DND-41 (cell line): ENCODE data around the gene GNAT2.

Source experiments
- ATAC-seq: fragments of 200-7000 bp; cut with Tn5 transposase; 3 replicates; pipeline ENCODE4 v1.9.1; 2021; ENCODE audit warnings: low read depth; ENCODE audit not compliant: insufficient read depth
- DNase-seq: peaks from one replicate; pipeline ENCODE4 v3.0.0-alpha.2; 2020
- H2AFZ ChIP-seq: 2 replicates; pipeline ENCODE4 v1.6.0; 2012; ENCODE audit warnings: low read depth, low read length
- H3K27ac ChIP-seq: 2 replicates; pipeline ENCODE4 v1.5.1; 2012; ENCODE audit warnings: low read length, inconsistent platforms
- H3K27me3 ChIP-seq: fragments of 200-600 bp; sonication (generic); 2 replicates; pipeline ENCODE4 v1.6.0; 2012; ENCODE audit warnings: low read length, mild to moderate bottlenecking, inconsistent platforms; ENCODE audit not compliant: insufficient read depth, poor library complexity
- H3K36me3 ChIP-seq: 2 replicates; pipeline ENCODE4 v1.5.1; 2012; ENCODE audit warnings: low read length, inconsistent platforms; ENCODE audit not compliant: insufficient read depth
- H3K4me1 ChIP-seq: 2 replicates; pipeline ENCODE4 v1.5.1; 2012; ENCODE audit warnings: mild to moderate bottlenecking, low read length; ENCODE audit not compliant: insufficient read depth
- H3K4me2 ChIP-seq: 2 replicates; pipeline ENCODE4 v1.6.0; 2012; ENCODE audit warnings: mild to moderate bottlenecking, moderate library complexity, low read length, inconsistent platforms; ENCODE audit not compliant: insufficient read depth
- H3K4me3 ChIP-seq, 2 experiments: fragments of 200-600 bp in 1 of 2; shearing (Covaris generic) in 1 of 2; 2 replicates each; pipeline ENCODE4 v1.5.1; 2012 to 2016; ENCODE audit warnings: inconsistent platforms in 2 of 2, low read length in 2 of 2, mild to moderate bottlenecking in 2 of 2, low read depth in 1 of 2, moderate library complexity in 1 of 2
- H3K79me2 ChIP-seq: 2 replicates; pipeline ENCODE4 v1.6.0; 2012; ENCODE audit warnings: low read length, inconsistent platforms; ENCODE audit not compliant: insufficient read depth
- H3K9ac ChIP-seq: 2 replicates; pipeline ENCODE4 v1.6.0; 2012; ENCODE audit warnings: low read depth, mild to moderate bottlenecking, inconsistent platforms, low read length, moderate library complexity
- H3K9me3 ChIP-seq: 2 replicates; pipeline ENCODE4 v1.5.1; 2012; ENCODE audit warnings: low read length, moderate library complexity, mild to moderate bottlenecking, inconsistent platforms; ENCODE audit not compliant: insufficient read depth, severe bottlenecking
- H4K20me1 ChIP-seq: 2 replicates; pipeline ENCODE4 v1.6.0; 2012; ENCODE audit warnings: low read length; ENCODE audit not compliant: insufficient read depth
- EZH2 ChIP-seq: IDR thresholded peaks from 3 replicates; pipeline ENCODE4 v1.6.1; 2012; ENCODE audit warnings: borderline replicate concordance, low read depth, mild to moderate bottlenecking, moderate library complexity, low read length, inconsistent platforms; ENCODE audit not compliant: severe bottlenecking
- TF ChIP-seq, protein P1 (sequence below): IDR thresholded peaks from 2 replicates; pipeline ENCODE4 v1.5.1; 2012; ENCODE audit warnings: borderline replicate concordance, low read length, moderate library complexity, mild to moderate bottlenecking; ENCODE audit not compliant: poor library complexity, severe bottlenecking; ENCODE audit errors: extremely low read depth

Gene GNAT2

DNA sequence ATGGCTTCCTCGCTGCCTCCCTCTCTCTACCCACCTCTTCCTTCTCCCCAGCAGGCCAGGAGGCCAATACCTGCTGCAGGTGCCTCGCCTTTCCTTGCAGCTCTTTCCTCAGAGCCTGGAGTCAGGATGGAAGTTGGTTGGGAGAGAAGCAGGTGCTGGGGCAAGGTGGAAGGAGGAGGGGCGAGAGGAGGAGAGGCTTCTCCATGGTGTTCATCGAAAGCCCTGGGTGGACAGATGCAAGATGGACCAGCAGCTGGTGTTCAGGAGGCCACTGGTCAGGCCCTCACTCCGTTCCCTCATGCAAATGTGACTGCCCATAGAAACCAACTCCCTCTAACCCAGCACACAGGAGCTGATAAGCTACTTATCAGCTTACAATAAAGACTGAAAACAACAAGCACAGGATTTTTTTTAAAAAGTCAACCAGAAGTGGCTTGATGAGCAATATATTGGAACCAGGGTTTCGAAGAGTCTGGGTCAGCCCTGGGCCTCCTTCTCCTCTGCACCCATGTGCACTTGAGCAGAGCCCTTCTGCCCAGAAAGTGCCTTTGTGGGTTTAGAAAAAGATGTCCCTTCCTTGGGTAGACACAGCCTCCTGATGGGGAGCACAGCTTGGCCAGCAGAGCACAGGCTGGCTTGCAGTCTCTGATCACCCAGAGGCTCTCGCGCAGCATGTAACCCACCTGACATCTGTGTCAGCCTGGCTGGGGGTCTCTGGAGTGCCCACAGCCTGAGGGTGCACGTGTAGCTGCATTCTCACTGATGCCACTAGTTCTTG is 19.8 kb upstream of the GNAT2 start:
- Histone ChIP-seq H3K36me3 (no peaks in the 10 kb centered on the region), H2AFZ (no peak overlapping the region), H3K9ac (no peak overlapping the region), H3K9me3 (no peaks in the 10 kb centered on the region), H4K20me1 (no peaks in the 10 kb centered on the region), H3K4me1 (peaks cover 2% of the 10 kb centered on the region), H3K79me2 (no peaks in the 10 kb centered on the region), H3K27me3 (no peaks in the 10 kb centered on the region), H3K4me3 (no peak overlapping the region), H3K4me2 (no peak overlapping the region), H3K27ac (no peak overlapping the region)
- TF ChIP-seq EZH2 = no peak
- TF ChIP-seq, protein P1, sequence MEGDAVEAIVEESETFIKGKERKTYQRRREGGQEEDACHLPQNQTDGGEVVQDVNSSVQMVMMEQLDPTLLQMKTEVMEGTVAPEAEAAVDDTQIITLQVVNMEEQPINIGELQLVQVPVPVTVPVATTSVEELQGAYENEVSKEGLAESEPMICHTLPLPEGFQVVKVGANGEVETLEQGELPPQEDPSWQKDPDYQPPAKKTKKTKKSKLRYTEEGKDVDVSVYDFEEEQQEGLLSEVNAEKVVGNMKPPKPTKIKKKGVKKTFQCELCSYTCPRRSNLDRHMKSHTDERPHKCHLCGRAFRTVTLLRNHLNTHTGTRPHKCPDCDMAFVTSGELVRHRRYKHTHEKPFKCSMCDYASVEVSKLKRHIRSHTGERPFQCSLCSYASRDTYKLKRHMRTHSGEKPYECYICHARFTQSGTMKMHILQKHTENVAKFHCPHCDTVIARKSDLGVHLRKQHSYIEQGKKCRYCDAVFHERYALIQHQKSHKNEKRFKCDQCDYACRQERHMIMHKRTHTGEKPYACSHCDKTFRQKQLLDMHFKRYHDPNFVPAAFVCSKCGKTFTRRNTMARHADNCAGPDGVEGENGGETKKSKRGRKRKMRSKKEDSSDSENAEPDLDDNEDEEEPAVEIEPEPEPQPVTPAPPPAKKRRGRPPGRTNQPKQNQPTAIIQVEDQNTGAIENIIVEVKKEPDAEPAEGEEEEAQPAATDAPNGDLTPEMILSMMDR = no peak
- DNase-seq (no peak), ATAC-seq (no peak)

DNA sequence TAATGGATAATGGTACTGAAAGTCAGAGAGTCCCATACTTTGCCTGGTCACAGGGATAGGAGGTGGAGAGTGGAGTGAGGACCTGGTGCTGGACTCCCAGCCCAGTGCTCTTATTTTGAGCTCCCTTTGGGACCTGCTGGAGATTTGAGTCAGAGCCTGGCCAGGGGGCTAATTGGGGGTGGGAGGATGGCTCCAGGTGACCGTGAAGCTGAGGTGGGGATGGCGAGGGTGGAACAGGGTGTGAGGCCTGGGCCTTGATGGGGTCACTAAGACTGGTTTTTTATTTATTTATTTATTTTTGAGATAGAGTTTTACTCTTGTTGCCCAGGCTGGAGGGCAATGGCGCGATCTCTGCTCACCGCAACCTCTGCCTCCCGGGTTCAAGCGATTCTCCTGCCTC is 18.0 kb upstream of the GNAT2 start:
- H3K4me1 ChIP-seq = peaks cover 2% of the 10 kb centered on the region
- H3K9me3 ChIP-seq = no peaks in the 10 kb centered on the region
- H3K79me2 ChIP-seq = no peaks in the 10 kb centered on the region
- no peaks in the 10 kb centered on the region for H3K27me3 ChIP-seq
- DNase-seq (no peak), ATAC-seq (no peak)
- H3K36me3 ChIP-seq = no peaks in the 10 kb centered on the region
- no peak overlapping the region for H3K4me2 ChIP-seq
- no peak for TF ChIP-seq EZH2
- TF ChIP-seq, protein P1 = no peak
- H2AFZ ChIP-seq = no peak overlapping the region
- no peaks in the 10 kb centered on the region for H4K20me1 ChIP-seq
- no peak overlapping the region for H3K27ac ChIP-seq
- H3K9ac ChIP-seq = no peak overlapping the region
- no peak overlapping the region for H3K4me3 ChIP-seq

DNA sequence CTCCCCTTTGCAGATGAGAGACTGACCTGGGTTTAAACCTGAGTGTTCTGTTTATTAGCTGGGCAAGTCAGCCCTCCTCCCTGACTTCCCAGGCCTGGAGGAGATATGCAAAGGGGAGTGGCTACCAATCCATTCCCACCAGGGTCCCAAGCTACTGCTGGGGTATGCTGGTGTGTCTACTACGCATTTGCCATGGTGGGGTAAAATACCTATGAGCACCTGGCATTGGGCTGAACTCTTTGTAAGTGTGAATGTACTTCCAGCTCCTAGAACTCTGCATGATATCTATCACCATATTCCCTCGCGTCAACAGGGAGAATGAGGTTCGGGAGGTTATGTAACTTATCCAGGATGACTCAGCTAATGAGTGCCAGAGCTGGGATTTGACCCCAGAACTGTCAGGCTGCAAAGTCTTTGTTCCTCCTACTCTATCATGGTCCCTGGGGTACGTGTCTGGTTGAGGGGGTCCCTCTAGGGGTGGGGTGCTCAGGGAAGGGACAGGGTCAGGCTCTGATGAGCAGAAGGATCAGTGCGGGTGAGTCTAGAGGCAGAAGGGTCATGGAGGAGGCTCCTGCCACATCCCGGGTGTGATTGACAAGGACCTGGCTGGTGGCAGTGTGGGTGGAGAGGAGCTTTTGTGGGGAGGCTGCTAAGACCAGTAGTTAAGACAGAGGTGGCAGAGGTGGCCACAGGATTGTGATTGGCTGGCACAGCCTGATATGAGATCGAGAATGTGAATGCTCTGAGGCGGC is 17.0 kb upstream of the GNAT2 start:
- H3K4me2 ChIP-seq = no peak overlapping the region

More for the DNA sequence above, 17.0 kb upstream of the GNAT2 start:
- Histone ChIP-seq H3K4me1 (peaks cover 2% of the 10 kb centered on the region), H3K9ac (no peak overlapping the region), H3K79me2 (no peaks in the 10 kb centered on the region), H2AFZ (no peak overlapping the region), H3K27ac (no peak overlapping the region), H3K27me3 (no peaks in the 10 kb centered on the region), H4K20me1 (no peaks in the 10 kb centered on the region), H3K9me3 (no peaks in the 10 kb centered on the region), H3K36me3 (peaks cover 7% of the 10 kb centered on the region), H3K4me3 (no peak overlapping the region)
- no peak for TF ChIP-seq EZH2
- TF ChIP-seq, protein P1 = no peak
- DNase-seq (no peak), ATAC-seq (no peak)
